MM.1S (cell line): Measurements from ENCODE around the gene STAMBPL1.

Experiments used
- CTCF ChIP-seq: fragments of 300-600 bp; sonication (generic); IDR thresholded peaks from 2 replicates; pipeline ENCODE4 v1.5.1; 2016; ENCODE audit warnings: antibody characterized with exemption, low read length, mixed read lengths
- EZH2 ChIP-seq: fragments of 300-600 bp; sonication (generic); optimal IDR thresholded peaks from 2 replicates; pipeline ENCODE3; 2017; ENCODE audit warnings: low read depth, mild to moderate bottlenecking, antibody characterized with exemption, low read length, mixed read lengths

GRCh38 chr10:88964360-88964759 is 84.3 kb downstream of the STAMBPL1 start:
- TF ChIP-seq CTCF (no peak), EZH2 (no peak)
